Endothelial cell of umbilical vein (primary cell): ENCODE results near the gene AGBL4. TPM values are rescaled to one million over a fixed set of nuclear protein-coding genes. Genes with fewer than 3 reads are reported as not detected.

ENCODE experiments used
- BruUV-seq: library from RNA; stranded (reverse); fragments of 400-500 nt; replicated peaks from 2 replicates; lab custom pipeline; 2021; lab: Mats Ljungman, UMichigan
- CTCF ChIA-PET: fragments of 300-600, 350-600 bp; sonication (Branson Sonifier 250); formaldehyde crosslinking; loops from one replicate; lab custom pipeline; 2021; ENCODE audit warnings: antibody characterized with exemption, inconsistent platforms; lab: Charles Lee
- POLR2A ChIA-PET: fragments of 300-600, 350-600 bp; sonication (Branson Sonifier 250); formaldehyde crosslinking; loops from one replicate; lab custom pipeline; 2021; ENCODE audit warnings: antibody characterized with exemption, inconsistent platforms; lab: Charles Lee
- DNase-seq: peaks from one replicate; pipeline ENCODE4 v3.0.0-alpha.2; 2011; ENCODE audit warnings: low read depth, low spot score
- FAIRE-seq: peaks from 2 replicates; lab custom pipeline; 2011; peaks lifted over from hg19 to GRCh38; lab: Jason Lieb, UNC
- H2AFZ ChIP-seq: 2 replicates; pipeline ENCODE4 v1.6.0; 2012; ENCODE audit warnings: low read depth, low read length, control low read depth, inconsistent platforms
- H3K27ac ChIP-seq: 2 replicates; pipeline ENCODE4 v1.5.1; 2011; ENCODE audit warnings: low read depth, mild to moderate bottlenecking, control low read depth, low read length, moderate library complexity; ENCODE audit not compliant: insufficient read depth
- H3K27me3 ChIP-seq, 2 experiments: 2 replicates each; pipeline versions ENCODE4 v1.6.0 to v1.6.1; 2011; ENCODE audit warnings: low read length in 2 of 2, mixed read lengths in 1 of 2; ENCODE audit not compliant: control insufficient read depth in 2 of 2, insufficient read depth in 2 of 2
- H3K36me3 ChIP-seq, 2 experiments: 2 replicates in 1 of 2; 3 replicates in 1 of 2; pipeline ENCODE4 v1.5.1; 2011; ENCODE audit warnings: low read length in 2 of 2, mild to moderate bottlenecking in 1 of 2, moderate library complexity in 1 of 2; ENCODE audit not compliant: control insufficient read depth in 2 of 2, insufficient read depth in 2 of 2; ENCODE audit errors: extremely low read depth in 1 of 2
- H3K4me1 ChIP-seq: 3 replicates; pipeline ENCODE4 v1.5.1; 2011; ENCODE audit warnings: mild to moderate bottlenecking, low read length; ENCODE audit not compliant: control insufficient read depth, insufficient read depth; ENCODE audit errors: extremely low read depth
- H3K4me2 ChIP-seq: 2 replicates; pipeline ENCODE4 v1.6.1; 2011; ENCODE audit warnings: low read length, control low read depth, mixed read lengths; ENCODE audit not compliant: insufficient read depth
- H3K4me3 ChIP-seq, 3 experiments: fragments of 200-600 bp in 1 of 3; sonication (generic), shearing (Covaris generic) in 1 of 3; replicated peaks in 1 of 3; 2 replicates each; pipeline ENCODE4 v1.5.1; 2011 to 2016; ENCODE audit warnings: control low read depth in 3 of 3, low read length in 3 of 3, mild to moderate bottlenecking in 2 of 3, inconsistent platforms in 1 of 3, low read depth in 1 of 3, moderate library complexity in 1 of 3; ENCODE audit not compliant: insufficient read depth in 1 of 3
- H3K79me2 ChIP-seq: 2 replicates; pipeline ENCODE4 v1.6.0; 2012; ENCODE audit warnings: low read length, inconsistent platforms; ENCODE audit not compliant: control insufficient read depth, insufficient read depth
- H3K9ac ChIP-seq: replicated peaks from 2 replicates; pipeline ENCODE3; 2011; ENCODE audit warnings: low read length, control low read depth; ENCODE audit not compliant: insufficient read depth; ENCODE audit errors: extremely low read depth
- H3K9me1 ChIP-seq: replicated peaks from 3 replicates; pipeline ENCODE4 v1.6.0; 2011; ENCODE audit warnings: mild to moderate bottlenecking, low read length; ENCODE audit not compliant: control insufficient read depth, insufficient read depth; ENCODE audit errors: extremely low read depth
- H3K9me3 ChIP-seq: replicated peaks from 2 replicates; pipeline ENCODE4 v1.5.1; 2012; ENCODE audit warnings: low read length, inconsistent platforms; ENCODE audit not compliant: control insufficient read depth, insufficient read depth
- H4K20me1 ChIP-seq: replicated peaks from 2 replicates; pipeline ENCODE3; 2011; ENCODE audit warnings: mild to moderate bottlenecking, low read length; ENCODE audit not compliant: control insufficient read depth, insufficient read depth; ENCODE audit errors: extremely low read depth
- EZH2 ChIP-seq: IDR thresholded peaks from 2 replicates; pipeline ENCODE4 v1.6.1; 2012; ENCODE audit warnings: borderline replicate concordance, low read depth, mild to moderate bottlenecking, moderate library complexity, low read length, inconsistent platforms; ENCODE audit not compliant: severe bottlenecking
- JUN ChIP-seq: IDR thresholded peaks from 2 replicates; pipeline ENCODE4 v1.6.1; 2011; ENCODE audit warnings: borderline replicate concordance, low read depth; ENCODE audit not compliant: insufficient read length, insufficient read depth
- MYC ChIP-seq: IDR thresholded peaks from one replicate; pipeline ENCODE4 v1.6.1; 2011; ENCODE audit warnings: mild to moderate bottlenecking, low read depth, low read length
- POLR2A ChIP-seq: IDR thresholded peaks from 2 replicates; pipeline ENCODE4 v1.6.1; 2012; ENCODE audit warnings: low read depth, mild to moderate bottlenecking, control low read depth, low read length
- POLR2AphosphoS5 ChIP-seq: IDR thresholded peaks from 2 replicates; pipeline ENCODE4 v1.6.1; 2012; ENCODE audit warnings: low read depth, mild to moderate bottlenecking, control low read depth, low read length, moderate library complexity; ENCODE audit not compliant: insufficient read depth
- dilution Hi-C: fragments of 300-500 bp; cut with MboI; formaldehyde crosslinking; loops from one replicate; pipeline ENCODE4 v1.15.0; 2019; ENCODE audit warnings: low sequenced_read_pairs; ENCODE audit not compliant: extremely low pct_ligation_motif_present
- intact Hi-C: fragments of 100-400 bp; cut with micrococcal nuclease; formaldehyde crosslinking; loops from one replicate; pipeline ENCODE4 v1.10.0; 2022
- polyA plus RNA-seq, 4 experiments: library from polyadenylated mRNA; depleted of rRNA in 3 of 4; stranded (reverse) in 3 of 4; unstranded in 1 of 4; fragments of >200 nt; gene quantifications; 2 replicates each; pipeline versions ENCODE4 v1.2.1 to v1.2.3, GENCODE V29; 2011 to 2012; ENCODE audit warnings: missing spikeins in 1 of 4
- total RNA-seq: library from RNA; stranded (reverse); gene quantifications from 2 replicates; pipeline ENCODE4 v1.2.3, GENCODE V29; 2021
- TF ChIP-seq, protein P1 (sequence below): IDR thresholded peaks from 2 replicates; pipeline ENCODE4 v1.6.1; 2011; ENCODE audit not compliant: insufficient read depth, insufficient read length

AGBL4 gene
- total and polyA plus RNA-seq, 2 donors (not counting 3 experiments of a cell fraction or from before 2014, with no cell fraction given), result not detected

DNA sequence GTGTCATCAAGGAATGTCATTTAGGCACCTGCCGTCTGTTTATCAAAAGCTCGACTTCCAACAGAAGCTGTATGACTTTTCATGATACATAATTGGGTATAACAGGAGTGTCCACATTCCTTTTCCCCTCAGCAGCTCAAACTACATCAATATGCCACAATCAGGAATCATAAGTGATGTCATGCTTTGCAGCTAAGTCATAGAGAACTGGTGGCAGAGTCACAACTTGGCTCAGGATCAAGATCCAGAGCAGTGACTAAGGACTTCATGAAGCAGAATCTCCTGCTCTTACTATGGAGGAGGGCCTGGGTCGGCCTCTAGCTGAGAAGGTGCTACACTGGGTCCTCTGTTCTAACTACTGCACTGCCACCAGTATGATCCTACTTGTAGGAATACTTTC lies 36.5 kb upstream of the AGBL4 start:
- Histone ChIP-seq H3K27me3 (no peaks in the 10 kb centered on the region), H3K4me2 (no peak overlapping the region), H2AFZ (no peak overlapping the region), H3K27ac (no peak overlapping the region), H3K79me2 (no peaks in the 10 kb centered on the region), H3K9me3 (no peaks in the 10 kb centered on the region), H3K9ac (no peak overlapping the region), H3K36me3 (no peaks in the 10 kb centered on the region), H4K20me1 (no peaks in the 10 kb centered on the region), H3K4me3 (no peak overlapping the region), H3K4me1 (no peaks in the 10 kb centered on the region), H3K9me1 (no peaks in the 10 kb centered on the region)
- CTCF ChIA-PET, result no interaction called here
- TF ChIP-seq EZH2 (no peak), JUN (no peak), MYC (no peak), POLR2A (no peak)
- TF ChIP-seq, protein P1, sequence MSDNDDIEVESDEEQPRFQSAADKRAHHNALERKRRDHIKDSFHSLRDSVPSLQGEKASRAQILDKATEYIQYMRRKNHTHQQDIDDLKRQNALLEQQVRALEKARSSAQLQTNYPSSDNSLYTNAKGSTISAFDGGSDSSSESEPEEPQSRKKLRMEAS, result no peak
- dilution Hi-C loops (no loop called here), intact Hi-C loops (no loop called here)
- BruUV-seq, result no TSS peak
- FAIRE-seq (no peak), DNase-seq (no peak)
- POLR2A ChIA-PET, result no interaction called here

DNA sequence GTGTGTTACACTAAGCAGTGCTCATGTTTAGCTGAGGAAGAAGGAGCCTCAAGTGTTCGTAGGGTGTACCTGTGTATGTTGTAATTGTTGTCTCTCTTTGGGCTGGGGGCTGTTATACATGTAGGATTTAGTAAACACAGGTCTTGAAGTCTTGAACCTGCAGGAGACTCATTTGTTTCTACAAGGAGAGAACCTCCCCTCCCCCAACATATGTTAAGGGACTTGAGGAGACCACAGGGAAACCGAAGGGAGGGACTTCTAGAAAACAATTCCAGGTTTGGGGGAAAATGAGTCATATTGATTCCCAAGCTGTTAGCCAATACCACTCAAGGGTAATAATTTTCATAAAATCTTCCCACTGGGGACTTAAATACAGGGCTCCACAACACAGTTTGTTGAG lies 25.0 kb upstream of the AGBL4 start:
- Histone ChIP-seq H3K36me3 (no peaks in the 10 kb centered on the region), H2AFZ (no peak overlapping the region), H4K20me1 (no peaks in the 10 kb centered on the region), H3K9me3 (peaks cover 2% of the 10 kb centered on the region), H3K4me2 (no peak overlapping the region), H3K4me3 (no peak overlapping the region), H3K9ac (no peak overlapping the region), H3K9me1 (no peaks in the 10 kb centered on the region), H3K79me2 (no peaks in the 10 kb centered on the region), H3K27ac (no peak overlapping the region), H3K4me1 (no peaks in the 10 kb centered on the region), H3K27me3 (no peaks in the 10 kb centered on the region)
- POLR2A ChIA-PET, result no interaction called here
- intact Hi-C loops, result no loop called here
- FAIRE-seq (no peak), DNase-seq (no peak)
- BruUV-seq, result no TSS peak
- TF ChIP-seq, protein P1, result no peak
- TF ChIP-seq POLR2AphosphoS5 (no peak), JUN (no peak)
- CTCF ChIA-PET, result no interaction called here
- dilution Hi-C loops, result no loop called here
